Kasumi-1 (cell line): ENCODE measurements around the gene KRTAP10-1.

Experiments used
- DNase-seq, 2 experiments: peaks; one replicate each; lab custom pipeline; 2025; lab: John Stamatoyannopoulos, UW

The KRTAP10-1 gene

DNA sequence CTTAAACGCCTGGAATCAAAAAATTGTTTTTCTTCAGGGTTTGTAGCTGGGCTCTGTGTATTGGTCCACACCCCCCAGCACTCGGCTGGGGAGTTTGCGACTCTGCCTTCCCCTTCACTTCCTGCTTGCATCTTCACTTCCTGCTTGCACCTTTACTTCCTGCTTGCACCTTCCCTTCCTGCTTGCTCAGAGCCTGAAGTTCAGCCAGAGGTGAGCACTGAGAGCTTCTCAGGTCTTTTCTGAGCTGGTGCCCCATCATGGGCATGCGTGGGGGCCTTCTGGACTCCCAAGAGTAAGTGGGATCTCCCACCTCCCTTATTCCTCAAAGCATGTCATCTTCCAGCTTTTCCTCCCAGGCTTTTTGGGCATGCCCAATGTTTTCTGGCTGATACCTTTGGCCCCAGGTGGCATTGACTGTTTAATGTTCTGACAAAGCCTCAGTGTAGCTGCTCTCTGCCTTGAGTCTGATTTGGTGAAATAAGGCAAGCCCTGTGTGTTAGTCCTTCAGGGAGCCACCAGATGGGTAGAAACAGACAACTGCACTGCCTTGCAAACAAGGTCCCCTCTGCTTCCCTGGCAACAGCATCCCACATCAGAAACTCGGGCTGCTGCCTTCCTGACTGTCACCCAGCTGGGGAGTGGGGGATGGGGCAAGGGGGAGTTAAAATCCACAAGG is 7.8 kb upstream of the KRTAP10-1 start:
- no peak for DNase-seq

DNA sequence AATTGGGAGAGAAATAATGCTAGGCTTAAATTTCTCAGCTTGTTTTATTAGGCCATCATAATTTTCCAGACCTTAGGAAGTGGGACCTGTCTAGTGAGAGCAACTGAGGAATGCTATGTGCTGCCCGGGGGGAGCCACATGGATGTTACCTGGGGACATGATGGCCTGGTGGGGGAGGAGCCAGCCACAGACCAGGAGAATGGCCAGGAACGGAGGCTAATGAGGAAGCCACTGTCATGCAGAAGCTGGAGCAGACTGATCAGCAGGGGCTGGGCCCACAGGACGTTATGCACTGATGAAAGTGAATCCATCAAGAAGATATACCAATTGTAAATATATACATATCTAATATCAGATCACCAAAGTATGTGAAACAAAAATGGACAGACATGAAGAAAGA is 4.6 kb upstream of the KRTAP10-1 start:
- no peak for DNase-seq

- DNase-seq, result no peak
Measured at GRCh38 chr21:44542716-44543115, 2.7 kb upstream of the KRTAP10-1 start.

DNA sequence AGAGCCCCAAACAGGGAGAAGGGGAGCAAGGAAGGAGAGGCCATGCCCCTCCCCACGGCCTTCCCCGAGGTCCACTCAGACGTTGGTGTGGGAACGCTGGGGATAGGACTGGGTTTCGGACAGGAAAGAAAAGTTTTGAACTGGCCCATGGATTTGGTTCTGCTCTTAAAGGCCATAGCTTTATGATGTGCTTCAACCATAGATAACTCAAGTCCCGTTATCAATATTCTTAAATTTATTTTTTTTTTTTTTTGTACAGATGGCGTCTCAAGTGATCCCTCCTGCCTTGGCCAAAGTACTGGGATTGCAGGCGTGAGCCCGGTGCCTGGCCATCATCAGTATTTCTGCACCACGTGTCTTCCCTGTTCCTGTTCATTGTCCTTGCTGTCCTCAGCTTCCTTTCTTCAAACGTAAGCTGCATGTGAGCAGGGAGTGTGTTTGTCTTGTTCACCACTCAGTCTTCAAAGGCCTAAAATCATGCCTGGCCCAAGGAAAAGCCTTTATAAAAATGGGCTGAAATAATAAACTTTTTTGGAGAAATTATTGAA is 820 bp upstream of the KRTAP10-1 start:
- no peak for DNase-seq

GRCh38 chr21:44539046-44539445 is 949 bp downstream of the KRTAP10-1 start:
- no peak for DNase-seq

GRCh38 chr21:44537930-44538911 is 1.8 kb downstream of the KRTAP10-1 start:
- DNase-seq, result no peak

- no peak for DNase-seq
Measured at GRCh38 chr21:44535963-44536362, 4.0 kb downstream of the KRTAP10-1 start.

DNA sequence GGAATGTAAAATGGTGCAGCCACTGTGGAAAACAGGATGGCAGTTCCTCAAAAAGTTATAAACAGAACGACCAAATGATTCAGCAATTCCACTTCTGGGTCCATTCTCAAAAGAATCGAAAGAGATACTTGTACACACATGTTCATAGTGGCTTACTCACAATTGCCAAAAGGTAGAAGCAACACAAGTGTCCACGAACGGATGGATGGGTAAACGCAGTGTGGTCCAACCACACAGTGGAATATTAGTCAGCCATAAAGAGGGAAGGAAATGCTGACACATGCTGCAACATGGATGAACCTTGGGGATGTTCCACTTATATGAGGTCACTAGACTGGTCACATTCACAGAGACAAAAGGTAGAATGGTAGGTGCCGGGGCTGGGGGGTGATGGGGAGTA is 5.3 kb downstream of the KRTAP10-1 start:
- DNase-seq, result no peak

DNA sequence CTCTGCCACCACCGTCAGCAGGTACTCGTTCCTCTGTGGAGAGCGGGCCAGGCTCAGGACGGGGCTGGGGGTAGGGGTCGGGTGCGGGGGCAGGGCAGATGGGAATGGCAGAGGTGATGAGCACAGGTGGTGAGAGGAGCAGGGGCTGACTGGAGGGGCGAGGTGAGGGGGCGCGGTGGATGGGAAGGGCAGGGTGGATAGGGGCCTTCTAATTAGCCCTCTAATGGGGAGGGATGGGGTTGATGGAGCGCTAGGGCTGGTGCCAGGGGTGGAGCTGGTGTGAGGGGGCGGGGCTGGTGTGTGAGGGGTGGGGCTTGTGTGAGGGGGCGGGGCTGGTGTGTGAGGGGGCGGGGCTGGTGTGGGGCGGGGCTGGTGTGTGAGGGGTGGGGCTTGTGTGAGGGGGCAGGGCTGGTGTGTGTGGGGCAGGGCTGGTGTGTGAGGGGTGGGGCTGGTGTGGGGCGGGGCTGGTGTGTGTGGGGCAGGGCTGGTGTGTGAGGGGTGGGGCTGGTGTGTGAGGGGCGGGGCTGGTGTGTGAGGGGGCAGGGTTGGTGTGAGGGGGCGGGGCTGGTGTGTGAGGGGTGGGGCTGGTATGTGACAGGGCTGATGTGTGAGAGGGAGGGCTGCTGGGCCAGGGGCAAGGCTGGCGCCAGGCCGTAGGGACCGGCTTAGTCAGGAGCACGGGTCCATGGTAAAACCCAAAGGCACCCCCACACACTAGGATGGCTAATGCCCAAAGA is 5.9 kb downstream of the KRTAP10-1 start:
- DNase-seq, result no peak

DNA sequence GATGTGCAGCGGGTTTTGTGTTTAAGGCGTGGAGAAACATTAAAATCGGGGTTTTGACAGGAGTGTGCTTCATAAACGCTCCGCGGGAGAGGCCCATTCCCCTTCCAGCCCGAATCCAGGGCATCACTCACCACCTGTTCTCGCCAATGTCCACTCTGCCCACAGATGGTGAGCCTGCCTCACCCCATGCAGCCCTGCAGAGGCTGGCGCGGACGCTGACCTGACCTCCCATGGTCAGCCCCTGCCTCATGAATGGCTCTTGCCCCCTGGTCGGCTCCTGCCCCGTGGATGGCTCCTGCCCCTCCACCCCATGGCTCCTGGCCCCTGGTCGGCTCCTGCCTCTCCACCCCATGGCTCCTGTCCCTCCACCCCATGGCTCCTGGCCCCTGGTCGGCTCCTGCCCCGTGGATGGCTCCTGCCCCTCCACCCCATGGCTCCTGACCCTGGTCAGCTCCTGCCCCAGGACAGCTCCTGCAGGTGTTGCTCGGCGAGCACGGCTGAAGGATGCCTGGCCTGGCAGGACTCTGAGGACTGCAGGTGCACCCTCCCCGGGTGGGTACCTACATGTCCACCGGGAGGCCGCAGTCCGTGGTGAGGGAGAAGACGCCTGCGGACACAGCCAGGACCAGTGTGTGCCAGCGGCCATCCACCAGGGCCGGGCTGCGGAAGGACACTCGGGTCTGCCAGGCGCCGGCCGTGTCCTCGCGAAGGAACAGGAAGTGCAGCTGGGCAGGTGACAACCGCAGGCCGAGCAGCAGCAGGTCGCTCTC is 6.7 kb downstream of the KRTAP10-1 start:
- DNase-seq, result no peak

GRCh38 chr21:44532712-44533111 is 7.3 kb downstream of the KRTAP10-1 start:
- DNase-seq, result no peak

DNA sequence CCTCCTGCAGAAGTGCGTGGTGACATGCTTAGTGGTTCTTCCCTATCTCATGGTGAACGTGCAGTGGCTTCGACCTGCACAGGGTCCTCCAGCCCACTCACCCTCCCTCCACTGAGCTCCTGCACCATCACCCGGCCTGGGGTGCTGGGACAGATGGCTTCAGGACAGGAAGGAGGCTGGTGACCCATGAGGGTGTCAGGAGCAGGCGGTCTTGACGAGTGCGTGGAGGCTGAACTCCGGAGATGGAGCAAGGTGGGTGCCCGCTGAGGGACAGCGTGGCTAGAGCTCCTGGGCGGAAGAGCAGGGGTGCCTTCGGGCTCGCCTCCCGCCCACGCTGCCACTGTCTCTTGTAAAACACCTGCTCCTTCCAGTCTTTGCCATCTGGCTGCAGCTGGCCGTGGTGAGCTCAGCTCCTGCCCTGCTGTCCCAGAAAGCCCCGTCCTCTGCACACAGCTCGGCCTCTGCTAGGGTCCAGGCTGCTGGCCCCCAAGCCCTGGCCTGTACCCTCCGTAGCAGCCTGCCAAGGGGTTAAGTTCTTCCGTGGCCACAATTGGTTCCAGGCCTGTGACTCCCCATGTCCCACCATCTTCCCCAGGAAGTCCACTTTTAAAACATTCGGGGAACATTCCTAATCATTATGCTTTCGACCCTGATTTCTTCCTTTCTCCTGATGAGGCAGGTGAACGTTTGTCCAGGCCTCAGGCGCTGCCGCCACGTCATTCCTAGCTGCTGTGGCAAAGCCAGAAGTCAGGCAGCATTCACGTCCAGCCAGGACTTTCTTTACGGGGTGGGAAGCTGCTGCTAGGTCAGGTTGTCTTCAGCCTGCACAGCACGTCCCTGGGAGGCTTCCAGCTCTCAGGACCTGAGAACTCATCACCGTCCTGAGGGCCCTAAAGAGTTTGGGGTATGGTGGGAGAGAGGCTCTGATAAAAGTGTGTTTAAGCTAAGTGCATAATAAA is 8.1 kb downstream of the KRTAP10-1 start:
- DNase-seq, result no peak

- DNase-seq, result no peak
Measured at GRCh38 chr21:44530903-44531605, 8.9 kb downstream of the KRTAP10-1 start.

DNA sequence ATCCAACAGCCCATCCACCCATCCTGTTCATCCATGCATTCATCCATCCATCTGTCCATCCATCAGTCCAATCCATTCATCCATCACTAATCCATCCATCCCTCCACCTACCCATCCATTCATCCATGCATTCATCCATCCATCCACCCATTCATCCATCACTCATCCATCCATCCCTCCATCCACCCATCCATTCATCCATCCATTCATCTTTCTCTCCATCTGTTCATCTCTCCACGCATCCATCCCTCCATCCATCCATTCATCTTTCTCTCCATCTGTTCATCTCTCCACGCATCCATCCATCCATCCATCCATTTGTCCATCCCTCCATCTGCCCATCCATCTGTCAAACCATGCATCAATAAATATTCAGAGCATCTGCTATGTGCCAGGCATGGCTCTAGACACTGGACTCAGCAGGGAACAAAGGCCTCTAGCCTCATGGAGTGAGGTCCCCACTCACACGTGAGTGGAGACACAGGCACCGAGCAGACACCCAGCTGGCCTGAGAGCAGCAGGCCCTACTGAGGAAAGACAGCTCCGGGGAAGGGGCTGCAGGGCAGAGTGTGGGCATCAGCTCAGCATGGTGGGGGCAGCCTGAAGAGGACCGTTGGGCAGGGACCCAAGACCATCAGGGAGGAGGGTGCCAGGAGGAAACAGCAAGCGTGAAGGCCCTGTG is 9.6 kb downstream of the KRTAP10-1 start:
- DNase-seq, result no peak

DNA sequence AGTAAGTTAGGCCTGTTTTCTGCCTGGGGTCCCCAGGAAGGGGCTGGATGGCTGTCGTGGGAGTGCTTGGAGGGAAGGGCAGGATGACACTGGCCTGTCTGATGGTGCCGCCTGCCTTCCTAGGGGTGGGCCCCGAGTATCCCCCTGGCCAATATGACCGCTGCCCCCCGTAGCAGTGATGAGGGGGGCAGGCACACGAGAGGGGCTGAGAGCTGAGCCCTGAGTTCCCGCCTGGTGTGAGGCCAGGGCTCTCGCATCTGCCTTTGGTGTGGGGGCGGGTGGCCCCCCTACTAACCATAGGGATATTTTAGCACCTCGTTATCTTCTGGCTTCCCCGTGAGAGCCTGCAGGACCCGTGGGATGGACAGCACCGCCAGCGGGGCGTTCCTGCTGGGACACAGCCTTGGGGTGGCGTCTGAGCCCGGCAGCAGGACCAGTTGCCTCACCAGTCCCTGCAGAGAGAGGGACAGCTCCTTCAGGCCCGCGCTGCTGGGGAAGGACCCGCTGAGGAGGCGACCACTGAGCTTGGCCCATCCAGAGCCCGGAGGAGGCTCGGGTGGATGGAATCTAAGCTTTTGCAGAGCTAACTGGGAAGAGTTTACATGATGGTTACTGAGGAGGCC is 10.4 kb downstream of the KRTAP10-1 start:
- DNase-seq, result no peak

DNA sequence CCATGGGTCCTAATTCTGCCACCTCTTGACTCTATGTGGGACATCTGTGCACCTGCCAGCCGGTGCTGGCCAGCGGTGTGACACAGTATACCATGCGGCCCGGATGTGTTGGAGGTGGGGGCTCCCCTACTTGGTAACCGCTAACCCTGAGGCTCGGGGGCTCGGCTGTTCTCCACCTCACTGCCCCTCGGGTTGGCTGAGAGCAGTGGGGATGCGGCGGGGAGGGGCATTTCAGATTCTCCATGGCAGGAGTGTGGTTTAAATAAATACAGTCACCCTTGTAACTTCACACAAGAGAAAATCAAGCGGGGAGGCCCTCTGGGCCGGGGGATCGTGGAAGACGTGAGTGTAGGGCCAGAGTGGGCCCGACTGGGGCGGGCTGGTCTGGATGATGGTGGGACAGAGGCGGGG is 11.0 kb downstream of the KRTAP10-1 start:
- DNase-seq, result no peak

- no peak for DNase-seq
Measured at GRCh38 chr21:44528634-44528995, 11.4 kb downstream of the KRTAP10-1 start.

DNA sequence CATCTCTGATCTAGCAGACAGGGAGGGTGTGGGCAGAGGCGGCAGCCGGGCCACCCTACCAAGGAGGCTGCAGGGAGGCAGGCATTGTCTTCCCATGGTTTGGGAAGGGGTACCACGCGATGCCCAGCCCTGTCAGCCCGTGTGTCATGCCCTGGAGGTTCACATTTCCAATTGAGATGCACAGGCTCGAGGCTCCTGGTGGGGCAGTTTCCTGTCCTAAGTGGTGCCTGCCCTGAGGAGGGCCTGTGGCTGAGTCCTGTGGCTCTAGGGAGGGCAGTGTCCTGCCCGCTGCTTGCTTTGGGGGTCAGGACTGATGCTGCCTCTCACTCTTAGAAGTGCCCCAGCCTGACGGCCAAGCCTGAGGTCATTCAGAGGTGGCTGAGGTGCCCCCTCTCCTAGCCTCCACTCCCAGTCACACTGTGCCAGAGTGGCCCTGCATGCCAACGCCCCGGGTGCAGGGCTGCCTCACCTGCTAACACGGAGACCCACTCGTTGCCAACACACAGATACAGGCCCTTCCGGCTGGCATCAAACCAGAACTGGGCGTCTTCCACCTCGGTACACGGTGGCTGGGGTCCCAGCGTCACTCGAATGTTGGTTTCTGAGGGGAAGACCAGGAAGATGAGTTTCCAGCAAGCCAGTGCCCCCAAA is 11.9 kb downstream of the KRTAP10-1 start:
- no peak for DNase-seq
